ENCODE results near the gene GRB7. TPM values are rescaled to one million over a fixed set of nuclear protein-coding genes. Genes with fewer than 3 reads are reported as not detected.

Gene GRB7
- total and polyA plus RNA-seq, 2 donors (not counting 3 experiments of a cell fraction or from before 2014, with no cell fraction given) = 0.04 TPM; not detected in 1

DNA sequence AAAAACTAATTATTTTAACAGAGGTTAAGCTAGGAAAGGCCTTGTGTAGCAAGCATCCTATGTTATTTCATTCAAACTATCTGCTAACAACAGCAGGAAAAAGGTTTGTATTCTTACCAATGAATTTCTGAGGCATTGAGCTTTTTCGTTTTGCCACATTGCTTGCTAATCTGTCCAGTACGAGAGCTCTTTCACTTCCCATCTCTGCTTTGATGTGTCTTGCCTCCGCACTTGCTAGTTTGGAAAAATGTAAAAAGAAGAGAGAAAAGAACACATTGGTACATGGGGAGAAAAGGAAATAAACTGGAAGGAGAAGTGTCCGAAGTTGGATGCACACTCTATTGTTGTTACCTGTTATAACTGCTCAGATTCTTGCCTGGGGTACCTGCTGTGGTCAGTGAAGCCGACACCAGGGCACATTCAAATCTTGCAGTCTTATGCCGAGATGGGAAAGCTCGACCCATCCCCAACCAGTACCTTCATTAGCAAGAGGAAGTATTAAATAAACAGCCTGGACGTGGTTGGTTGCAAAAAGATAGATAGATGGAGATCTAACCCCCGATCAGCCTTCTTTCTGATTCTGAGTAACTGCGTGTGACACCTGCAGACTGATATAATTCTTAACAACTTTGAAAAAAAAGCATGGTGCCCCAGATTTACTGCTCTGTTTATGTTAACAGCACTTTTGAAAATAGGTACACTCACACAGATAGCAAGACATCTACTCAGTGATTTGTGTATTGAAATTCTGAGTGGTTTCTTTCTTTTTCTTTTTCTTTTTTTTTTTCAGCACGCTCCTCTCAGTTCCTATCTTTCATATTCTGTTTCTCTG lies 40.0 kb downstream of the GRB7 start:
- Histone ChIP-seq H3K9ac (replicated peaks; ENCODE audit: extremely low read depth, insufficient read depth, low read length) (no peak overlapping the region), H3K4me2 (ENCODE audit: insufficient read depth, low read length) (no peak overlapping the region), H3K4me1 (ENCODE audit: control insufficient read depth, extremely low read depth, insufficient read depth, low read length) (no peaks in the 10 kb centered on the region), H3K4me3 (replicated peaks in 1 of 3; ENCODE audit: insufficient read depth in 1 of 3, low read depth in 1 of 3, low read length in 3 of 3) (no peak overlapping the region), H3K36me3 (ENCODE audit: control insufficient read depth in 2 of 2, extremely low read depth in 1 of 2, insufficient read depth in 2 of 2, low read length in 2 of 2) (no peaks in the 10 kb centered on the region), H3K27me3 (ENCODE audit: control insufficient read depth in 2 of 2, insufficient read depth in 2 of 2, low read length in 2 of 2) (peaks cover 49 to 61% of the 10 kb centered on the region in 2 experiments), H3K9me1 (replicated peaks; ENCODE audit: control insufficient read depth, extremely low read depth, insufficient read depth, low read length) (no peaks in the 10 kb centered on the region), H3K79me2 (ENCODE audit: control insufficient read depth, insufficient read depth, low read length) (no peaks in the 10 kb centered on the region), H2AFZ (ENCODE audit: low read depth, low read length) (no peak overlapping the region), H4K20me1 (replicated peaks; ENCODE audit: control insufficient read depth, extremely low read depth, insufficient read depth, low read length) (no peaks in the 10 kb centered on the region), H3K9me3 (replicated peaks; ENCODE audit: control insufficient read depth, insufficient read depth, low read length) (no peaks in the 10 kb centered on the region), H3K27ac (ENCODE audit: insufficient read depth, low read depth, low read length) (no peak overlapping the region)
- intact Hi-C loops (cut with micrococcal nuclease) (no loop called here), dilution Hi-C loops (cut with MboI; ENCODE audit: extremely low pct_ligation_motif_present, low sequenced_read_pairs) (no loop called here)
- DNase-seq (ENCODE audit: low read depth, low spot score) (no peak), FAIRE-seq (no peak)
- TF ChIP-seq MYC (IDR thresholded peaks at IDR 0.05; ENCODE audit: low read depth, low read length) (no peak), POLR2AphosphoS5 (IDR thresholded peaks at IDR 0.05; ENCODE audit: insufficient read depth, low read depth, low read length) (no peak), POLR2A (IDR thresholded peaks at IDR 0.05; ENCODE audit: low read depth, low read length) (no peak), FOS (IDR thresholded peaks at IDR 0.05; ENCODE audit: borderline replicate concordance, insufficient read depth, low read length) (no peak), JUN (IDR thresholded peaks at IDR 0.05; ENCODE audit: borderline replicate concordance, insufficient read depth, insufficient read length, low read depth) (no peak)
- TF ChIP-seq, protein P1, sequence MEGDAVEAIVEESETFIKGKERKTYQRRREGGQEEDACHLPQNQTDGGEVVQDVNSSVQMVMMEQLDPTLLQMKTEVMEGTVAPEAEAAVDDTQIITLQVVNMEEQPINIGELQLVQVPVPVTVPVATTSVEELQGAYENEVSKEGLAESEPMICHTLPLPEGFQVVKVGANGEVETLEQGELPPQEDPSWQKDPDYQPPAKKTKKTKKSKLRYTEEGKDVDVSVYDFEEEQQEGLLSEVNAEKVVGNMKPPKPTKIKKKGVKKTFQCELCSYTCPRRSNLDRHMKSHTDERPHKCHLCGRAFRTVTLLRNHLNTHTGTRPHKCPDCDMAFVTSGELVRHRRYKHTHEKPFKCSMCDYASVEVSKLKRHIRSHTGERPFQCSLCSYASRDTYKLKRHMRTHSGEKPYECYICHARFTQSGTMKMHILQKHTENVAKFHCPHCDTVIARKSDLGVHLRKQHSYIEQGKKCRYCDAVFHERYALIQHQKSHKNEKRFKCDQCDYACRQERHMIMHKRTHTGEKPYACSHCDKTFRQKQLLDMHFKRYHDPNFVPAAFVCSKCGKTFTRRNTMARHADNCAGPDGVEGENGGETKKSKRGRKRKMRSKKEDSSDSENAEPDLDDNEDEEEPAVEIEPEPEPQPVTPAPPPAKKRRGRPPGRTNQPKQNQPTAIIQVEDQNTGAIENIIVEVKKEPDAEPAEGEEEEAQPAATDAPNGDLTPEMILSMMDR (IDR thresholded peaks at IDR 0.05; ENCODE audit: extremely low read depth in 1 of 2, insufficient read depth in 1 of 2, low read depth in 1 of 2, low read length in 2 of 2) = no peak
- ChIA-PET POLR2A (no interaction called here), CTCF (interaction anchor here (1.4 kb wide), 1 partner anchor 19 kb away, joined by 4 read pairs; no protein-coding TSS in a partner anchor)
- no TSS peak for BruUV-seq (replicated peaks)

All from endothelial cell of umbilical vein (primary cell).